ELF-1 (cell line): ENCODE measurements around the gene VAV2.
A peak's percentile ranks its signal among the peaks of the same experiment; 100 is the strongest.

Source experiments
- DNase-seq: peaks from one replicate; pipeline ENCODE4 v3.0.0-alpha.2; 2016; ENCODE audit warnings: low read depth, low spot score

Gene VAV2

DNA sequence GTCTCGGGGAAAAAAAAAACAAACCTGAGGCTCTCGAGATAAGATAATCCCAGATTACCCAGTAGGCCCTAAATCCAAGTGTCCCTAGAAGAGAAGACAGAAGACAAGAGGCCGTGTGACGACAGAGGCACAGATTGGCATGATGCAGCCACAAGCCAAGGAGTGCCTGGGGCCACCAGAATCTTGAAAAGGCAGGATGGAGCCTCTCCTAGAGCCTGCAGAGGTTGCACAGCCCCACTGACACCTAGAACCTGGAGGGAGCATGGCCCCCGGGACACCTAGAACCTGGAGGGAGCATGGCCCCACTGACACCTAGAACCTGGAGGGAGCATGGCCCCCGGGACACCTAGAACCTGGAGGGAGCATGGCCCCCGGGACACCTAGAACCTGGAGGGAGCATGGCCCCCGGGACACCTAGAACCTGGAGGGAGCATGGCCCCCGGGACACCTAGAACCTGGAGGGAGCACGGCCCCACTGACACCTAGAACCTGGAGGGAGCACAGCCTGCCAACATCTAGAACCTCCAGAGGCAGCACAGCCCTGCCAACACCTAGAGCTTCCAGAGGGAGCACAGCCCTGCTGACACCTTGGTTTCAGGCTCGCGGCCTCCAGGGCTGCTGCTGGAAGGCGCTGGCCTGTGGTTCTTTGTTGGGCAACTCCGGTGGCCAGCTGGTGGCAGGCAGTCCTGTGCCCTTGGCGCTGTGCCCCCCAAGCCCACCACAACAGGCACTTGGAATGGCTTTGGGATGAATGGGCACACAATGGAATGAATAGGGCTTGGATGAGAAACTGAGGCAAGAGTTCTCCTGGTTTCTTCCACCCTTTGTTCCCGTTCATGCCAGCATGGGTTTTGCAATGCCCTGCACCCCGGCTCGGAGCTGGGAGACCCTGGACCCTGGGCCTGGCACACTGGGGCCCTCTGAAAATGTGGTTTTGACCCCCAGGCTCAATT is 39.2 kb downstream of the VAV2 start:
- DNase-seq = no peak

DNA sequence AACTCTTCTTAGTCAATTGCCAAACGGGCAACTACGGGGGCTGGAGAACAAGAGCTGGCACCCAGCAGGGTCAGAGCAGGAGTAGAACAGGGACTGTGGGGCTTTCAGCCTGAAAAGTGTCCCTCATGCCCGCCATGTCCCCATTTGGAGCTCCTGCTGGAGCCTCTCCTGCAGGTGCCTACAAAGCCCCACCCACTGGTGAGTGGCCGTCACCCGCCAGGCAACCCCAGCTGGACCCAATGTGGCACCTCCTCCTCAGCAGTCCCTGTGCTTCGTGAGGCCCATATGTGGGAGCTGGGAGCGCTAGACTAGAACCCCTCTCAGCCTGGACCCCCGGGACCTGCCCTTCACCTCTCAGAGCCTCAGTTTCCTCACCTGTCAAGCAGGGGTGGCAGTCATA is 40.9 kb downstream of the VAV2 start:
- no peak for DNase-seq

DNA sequence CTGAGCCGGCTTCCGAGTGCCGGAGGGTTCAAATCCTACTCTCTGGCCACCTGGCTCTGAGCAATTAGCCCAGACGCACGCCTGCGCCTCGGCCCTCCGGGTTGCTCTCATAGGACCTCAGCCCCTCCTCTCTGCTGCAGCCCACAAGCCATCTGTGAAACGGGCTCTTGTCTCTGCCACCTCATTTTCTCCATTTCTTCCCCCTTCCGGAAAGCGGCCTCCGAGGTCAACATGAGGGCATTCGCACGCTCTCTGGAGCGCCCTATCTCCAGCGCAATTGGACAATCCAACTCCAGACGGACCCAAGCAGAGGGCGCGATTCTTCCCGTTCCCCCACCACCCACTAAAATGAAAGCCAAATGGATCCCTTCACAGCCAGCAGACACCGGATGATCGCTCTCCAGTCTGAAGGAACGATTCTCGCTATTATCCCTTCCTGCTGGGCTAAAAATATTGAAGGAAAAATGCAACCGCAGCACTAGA is 41.5 kb downstream of the VAV2 start:
- no peak for DNase-seq

DNA sequence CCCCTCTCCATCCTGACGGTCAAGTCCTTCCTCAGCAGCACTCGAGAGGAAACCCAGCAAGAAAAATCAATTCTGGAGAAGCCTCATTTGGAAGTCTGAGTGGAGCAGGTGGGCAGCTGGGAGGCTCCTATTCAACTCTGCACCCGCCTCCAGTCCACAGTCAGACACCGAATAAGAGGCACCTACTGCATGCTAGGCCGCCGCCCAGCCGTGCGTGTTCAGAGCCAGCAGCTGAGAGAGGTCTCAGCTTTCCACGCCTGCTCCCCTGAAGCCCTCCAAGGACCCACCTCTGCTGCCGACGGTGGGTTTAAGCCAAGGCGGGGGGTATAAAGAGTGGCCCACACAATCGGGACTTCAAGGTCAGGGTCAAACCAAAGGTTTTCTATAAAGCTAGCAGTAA is 41.9 kb downstream of the VAV2 start:
- no peak for DNase-seq

DNA sequence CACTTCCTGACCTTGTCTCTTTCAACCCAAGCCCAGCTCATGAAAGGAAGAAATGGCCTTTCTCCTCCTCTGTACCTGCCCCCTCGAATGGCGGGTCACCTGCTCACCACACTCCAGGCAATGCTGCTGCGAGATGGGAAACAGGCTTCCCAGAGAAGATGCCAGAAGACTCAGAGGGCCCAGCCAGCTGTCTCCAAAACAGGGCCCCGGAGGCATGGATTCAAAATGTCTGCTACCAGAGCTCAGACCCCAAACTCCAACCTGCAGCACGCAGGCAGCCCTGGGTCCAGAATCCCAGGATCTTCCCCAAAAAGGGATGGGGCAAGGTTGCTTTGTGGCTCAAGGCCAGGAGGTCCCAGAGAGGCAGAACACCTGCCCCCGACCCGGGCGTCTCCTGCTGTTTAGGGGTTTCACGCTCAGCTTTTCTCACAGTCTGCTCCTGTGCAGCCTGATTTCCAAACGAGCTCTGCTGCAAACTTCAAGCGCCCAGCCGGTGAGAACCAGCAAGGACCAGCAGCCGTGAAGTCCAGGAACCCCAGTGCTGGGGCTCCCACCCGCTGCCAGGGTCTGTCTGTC is 42.5 kb downstream of the VAV2 start:
- DNase-seq = no peak

DNA sequence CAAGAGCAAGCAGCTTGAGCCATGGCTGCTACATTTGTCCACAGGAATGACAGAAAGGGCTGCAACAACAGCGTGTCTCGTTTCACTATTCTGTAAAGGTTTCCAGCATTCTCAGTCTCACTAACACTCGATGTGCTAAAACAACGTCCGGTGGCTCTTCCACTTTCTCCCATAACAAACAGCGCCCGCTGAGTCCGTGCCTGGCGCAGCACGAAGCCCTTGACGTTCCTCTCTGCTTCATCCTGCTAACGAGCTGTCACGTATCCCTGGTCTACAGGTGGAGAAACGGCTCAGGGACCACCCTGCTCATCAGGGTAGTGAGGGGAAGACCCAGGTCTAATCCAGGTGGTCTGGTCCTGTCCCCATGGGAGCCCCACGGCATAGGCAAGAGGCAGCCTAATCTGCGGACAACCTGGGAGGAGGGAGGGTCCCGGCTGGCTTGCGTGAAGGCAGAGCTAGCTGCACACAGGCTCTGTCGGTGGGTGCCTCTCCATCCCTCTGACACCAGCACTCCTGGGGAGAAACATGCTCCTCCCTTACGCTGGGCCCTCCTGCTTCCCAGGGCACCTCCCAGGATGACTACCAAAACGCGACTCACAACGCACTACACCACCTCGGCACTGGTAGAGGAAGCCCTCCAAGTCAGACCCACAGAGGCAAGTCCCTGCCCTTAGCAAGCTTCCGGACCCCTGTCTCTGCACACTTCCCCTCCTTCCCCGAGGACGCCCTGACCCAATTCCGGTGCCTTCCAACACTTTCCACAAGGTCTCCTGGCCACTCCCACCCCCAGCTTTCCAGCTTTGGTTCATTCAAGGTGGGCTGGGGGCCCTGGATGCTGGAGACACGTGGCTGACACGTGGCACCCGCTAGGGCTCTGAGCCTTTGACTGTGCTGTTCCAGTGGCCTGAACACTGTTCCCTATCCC is 43.3 kb downstream of the VAV2 start:
- no peak for DNase-seq

DNA sequence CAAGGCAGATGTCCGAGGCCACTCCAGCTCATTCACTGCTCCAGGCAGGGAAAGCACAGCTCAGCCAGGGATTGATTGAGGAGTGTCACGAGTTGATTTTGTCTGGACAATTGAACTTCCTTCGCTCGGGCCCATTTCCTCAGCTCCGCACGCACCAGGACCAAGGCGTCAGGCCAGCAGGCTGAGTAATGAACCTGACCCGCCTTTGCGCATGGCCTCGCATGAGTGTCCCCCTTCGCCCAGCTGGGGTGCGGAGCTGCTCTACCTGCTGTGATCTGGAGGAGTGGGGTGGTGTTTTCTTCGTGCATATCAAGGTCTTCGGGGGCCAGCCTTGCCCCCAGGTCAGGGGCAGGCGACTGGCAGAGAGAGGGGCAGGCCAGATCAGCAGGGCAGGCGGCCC is 44.0 kb downstream of the VAV2 start:
- no peak for DNase-seq

DNA sequence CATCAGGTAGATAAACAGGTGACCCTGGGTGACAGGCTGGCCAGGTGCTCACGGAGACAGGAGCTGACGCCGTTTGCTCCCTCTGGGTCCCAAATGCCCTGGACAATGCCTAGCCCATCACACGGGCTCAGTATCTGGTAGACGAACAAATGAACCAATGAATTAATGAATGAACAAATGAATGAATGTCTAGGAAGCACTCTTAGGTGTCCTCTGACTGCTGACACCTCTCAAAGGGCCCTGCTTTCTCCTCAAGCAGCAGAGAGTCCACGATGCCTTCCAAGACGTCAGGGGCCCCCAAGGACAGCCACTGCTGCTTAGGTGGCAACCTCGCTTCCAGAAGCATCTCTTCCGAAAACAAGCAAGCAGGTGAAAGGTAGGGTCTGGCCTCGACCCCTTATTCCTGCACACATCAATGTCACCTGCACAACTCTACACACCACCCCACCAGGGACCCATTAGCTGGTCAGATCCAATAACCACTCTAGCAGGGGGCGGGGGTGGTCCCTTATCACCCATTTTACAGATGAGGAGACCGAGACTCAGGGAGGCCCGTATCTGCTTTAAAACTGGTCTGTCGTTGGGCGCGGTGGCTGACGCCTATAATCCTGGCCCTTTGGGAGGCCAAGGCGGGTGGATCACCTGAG is 45.2 kb downstream of the VAV2 start:
- no peak for DNase-seq

DNA sequence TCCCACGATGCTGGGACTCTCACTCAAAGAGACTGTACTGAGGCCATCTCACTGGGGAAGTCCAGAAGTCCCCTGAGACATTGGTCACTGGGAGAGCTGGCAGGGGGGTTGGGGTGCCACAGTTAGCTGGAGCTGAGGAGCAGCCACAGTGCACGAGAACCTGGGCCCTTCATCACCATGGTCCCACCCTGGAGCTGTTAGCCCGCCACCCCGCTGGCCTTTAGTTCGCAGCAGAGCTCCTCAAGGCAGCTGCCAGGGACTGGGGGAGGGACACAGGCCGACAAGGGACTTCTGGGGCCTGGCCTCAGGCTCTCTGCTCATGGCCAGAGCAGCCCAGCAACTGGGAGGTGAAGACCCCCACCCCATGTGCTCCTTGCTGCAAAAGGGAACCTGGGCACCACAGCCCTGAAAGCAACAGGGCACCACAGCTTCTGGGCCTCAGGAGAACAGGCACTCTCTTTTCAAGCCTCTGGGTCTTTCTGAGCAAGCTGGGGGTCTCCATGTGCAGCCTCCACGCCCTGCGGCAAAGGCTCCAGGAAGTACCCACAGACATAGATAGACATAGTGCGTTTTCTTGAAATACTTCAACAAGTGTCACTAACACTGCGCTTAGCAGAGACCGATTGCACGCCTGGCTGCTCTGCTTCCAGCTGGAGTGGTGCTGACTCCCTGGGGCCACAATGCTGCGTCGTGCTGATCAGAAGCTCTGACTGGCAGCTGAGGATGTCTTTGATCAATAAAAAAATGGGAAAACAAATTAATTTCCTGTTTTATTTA is 46.0 kb downstream of the VAV2 start:
- no peak for DNase-seq

DNA sequence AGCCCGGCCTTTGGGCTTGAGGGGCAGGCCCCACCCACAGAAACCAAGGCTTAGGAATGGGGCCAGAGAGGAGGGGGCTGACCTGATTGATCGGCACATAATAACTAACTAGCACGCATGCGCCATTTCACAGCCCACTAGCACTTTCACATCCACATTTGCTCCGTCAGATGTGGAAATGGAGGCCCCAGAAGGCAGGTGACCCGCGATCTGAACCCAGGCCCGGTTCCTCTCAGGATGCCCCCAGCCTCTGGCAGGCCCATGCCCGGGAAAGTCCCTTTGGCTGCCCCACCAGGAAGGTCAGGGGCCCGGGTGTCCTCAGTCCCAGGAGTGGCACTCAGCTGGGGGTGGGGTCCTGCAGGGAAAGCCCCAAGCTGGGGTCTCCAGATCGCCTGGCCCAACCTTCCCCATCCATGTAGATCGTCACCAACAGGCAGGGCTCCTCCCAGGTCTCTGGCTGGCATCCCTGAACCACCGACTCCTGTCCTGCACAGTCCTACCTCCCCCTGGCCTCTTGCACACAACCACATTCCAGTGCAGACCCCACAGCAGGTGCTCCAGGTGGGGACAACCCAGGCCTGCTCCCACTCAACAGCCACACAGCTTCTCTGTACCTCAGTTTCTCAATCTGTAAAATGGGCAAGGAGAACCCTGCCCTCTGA is 46.7 kb downstream of the VAV2 start:
- DNase-seq = no peak

DNA sequence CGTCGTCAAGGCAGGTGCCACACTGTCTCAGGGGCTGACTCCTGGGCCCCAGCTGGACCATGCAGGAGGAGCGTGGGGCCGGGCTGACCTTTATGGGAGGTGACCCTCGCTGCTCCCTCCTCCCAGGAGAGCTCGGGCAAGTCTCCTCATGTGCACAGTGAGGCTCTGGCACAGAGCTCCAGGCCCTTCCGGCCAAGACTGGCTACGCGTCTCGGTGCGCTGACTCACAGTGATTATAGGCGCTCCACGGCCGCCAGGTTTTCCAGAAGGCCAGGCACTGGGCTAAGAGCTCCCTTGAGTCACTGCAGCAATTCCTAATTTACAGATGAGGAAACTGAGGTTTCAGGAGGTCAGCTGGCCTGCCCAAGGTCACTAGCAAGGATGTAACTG is 47.4 kb downstream of the VAV2 start:
- peak; percentile 47 for DNase-seq

DNA sequence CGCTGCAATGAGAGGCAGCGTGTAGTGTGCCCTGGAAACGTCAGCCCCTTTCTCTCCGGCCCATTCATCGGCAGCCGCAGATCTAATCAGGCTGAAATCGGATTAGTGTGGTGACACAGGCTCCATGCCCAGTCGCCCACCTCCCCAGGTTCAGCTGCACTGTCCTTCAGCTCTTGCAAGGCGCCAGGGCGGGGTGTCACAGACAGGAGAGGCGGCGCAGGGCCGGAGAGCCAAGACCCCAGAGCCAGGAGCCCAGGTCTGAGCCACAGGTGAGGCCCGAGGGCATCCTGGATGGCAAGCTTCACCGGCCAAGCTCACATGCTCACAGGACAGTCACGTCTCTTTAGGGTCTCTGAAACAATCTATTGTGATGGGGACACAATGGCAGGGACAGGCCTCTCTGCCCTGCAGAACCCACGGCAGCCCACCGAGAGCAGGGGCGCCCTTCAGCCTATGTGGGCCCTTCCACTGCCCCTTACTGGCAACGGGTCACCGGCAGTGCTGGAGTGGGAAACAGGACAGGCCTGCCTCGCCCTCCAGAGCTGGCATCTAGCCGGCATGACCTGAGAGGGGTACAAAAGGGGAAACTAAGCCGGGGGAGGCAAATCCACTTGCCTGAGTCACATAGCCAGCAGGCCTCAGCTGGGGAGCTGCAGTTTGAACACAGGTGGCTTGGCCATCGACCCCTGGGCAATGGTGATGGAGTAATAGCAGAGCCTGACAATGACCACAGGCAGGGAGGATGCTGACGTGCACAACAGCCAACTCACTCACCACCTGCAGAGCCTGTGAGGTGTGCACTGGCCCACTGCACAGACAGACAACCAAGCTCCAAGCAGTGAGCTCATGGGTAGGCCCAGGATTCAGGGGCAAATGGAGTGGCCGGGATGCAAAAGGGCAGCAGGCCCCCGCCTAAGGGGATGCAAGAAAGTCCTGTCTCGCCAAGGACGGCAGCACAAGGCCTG is 48.1 kb downstream of the VAV2 start:
- DNase-seq = no peak

DNA sequence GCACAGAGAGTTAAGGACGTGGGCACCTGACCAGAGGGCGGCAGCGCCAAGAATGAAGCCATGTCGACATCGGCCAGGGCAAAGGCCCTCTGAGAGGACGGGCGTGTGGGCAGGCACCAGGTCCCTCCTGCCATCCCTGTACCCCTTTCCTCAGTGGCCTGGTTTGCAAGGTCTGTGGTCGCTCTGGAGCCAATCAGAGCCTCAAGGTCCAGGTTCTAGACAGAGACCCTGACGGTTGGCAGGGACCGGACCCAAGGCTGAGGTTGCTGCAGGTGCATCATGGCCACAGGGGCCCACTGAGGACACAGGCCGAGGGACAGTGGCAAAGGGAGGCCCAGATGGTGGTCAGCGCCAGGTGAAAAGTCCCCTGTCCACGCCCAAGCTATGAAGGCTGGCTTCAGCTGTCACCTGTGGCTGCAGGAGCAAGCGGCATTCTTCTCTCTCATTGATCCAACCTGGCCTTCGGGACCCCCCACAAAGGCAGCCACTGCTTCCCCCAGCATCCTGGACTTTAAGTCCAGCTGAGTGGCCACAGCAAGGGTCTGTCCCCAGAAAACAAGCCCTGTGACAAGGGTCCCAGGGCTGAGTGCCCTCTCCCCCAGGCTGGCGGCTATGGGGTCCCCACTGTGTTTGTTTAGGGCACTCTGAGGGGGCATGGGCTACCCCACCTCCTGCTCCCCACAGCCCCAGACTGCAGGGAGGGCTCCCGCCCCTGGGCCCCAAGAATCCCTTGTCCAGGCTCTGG is 48.9 kb downstream of the VAV2 start:
- no peak for DNase-seq

DNA sequence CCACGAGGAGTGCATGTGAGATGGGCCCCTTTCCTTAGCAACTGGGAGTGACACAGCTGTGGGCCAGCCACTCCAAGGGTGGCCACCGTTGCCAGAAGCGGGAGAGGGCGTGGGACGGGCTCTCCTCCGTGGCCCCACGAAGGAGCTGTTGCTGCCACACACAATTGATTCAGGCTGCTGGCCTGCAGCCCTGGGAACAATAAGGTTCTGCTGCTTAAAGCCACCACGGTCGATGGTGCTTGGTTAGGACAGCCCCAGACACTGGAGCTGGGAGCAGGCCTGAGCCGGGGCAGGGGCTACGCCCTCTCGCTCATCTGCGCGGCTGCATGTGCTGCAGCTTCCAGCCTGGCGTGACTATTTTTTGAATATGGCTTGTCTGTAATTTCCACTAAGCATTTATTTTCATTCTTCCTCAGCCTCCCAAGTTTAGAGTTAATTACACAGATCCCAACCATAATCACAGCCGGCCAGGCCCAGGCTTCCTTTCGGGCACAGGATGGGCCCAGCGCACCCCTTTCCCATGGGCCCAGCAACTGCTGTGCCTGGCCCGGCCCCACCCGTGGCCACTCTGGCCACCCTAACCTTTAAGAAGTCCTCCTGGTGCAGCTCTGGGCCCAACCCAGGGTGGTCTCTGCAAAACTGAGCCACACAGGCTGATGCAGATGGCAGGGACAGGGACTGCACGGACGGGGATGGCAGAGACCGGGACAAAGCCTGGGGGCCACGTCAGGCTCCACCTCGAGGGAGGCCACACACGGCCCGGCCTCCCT is 49.7 kb downstream of the VAV2 start:
- DNase-seq = no peak

DNA sequence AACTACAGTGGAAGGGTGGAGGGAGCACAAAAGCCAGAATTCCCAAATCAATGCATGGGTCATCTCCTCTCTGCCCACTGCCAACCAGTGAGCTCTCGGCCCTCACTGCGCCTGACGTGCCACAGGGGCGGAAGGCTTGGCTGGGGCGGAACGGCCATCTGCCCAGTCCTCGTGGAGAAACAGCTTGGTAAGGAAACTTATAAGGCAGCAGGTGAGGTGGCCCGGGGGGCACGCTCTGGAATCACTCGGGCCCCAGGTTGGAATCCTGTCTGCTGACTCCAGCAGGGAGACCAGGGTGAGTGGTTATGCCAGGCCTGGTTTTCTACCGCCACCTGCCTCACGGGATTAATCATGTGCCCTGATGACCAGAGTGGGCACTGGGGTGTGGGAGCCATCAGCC is 52.3 kb downstream of the VAV2 start:
- DNase-seq = no peak

DNA sequence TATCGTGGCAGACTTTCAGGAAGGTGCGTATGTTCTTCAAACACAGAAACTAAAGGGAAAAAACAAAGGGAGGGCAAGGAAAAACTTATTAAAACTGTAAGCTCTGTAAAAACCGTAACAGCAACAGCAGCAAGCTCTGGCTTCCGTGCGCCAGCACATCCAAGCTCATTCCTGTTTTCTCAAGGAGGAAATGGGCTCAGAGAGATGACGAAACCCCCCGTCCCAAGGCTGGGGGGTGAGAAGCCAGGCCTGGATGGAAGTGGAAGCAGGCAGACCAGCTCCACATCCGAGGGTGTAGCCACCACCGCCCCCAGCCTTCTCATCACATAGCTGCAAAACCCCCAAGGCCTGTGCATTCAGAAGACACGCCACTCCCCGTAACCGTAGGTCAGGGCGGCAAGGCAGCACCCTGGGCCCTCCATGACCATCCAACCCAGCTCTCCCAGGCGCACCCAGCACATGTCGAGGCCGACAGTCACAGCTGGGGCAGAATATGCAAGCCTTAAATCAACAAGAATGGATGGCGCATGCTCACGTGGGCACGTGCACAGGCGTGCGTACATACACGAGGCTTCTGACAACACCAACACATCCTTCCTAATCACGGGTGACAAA is 52.8 kb downstream of the VAV2 start:
- DNase-seq = no peak

DNA sequence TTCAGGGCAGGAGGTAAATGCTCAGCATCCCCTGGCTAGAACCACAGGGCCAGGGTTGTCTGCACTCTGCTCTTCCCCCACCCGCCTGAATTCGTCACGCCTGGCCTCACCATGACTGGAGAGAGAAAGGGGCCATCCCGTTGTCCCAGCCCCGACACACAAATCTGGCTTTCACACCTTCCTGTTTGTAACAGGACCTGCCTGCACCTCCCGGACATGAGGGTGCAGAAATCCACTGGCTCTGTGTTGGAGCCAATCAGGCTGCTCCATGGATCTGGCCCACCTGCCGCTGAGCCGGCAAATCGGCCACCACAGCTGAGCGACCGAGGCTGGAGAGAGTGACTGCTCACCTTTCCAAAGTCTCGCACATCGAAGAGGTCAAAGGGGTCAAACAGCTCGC is 53.4 kb downstream of the VAV2 start:
- no peak for DNase-seq
